NCI-H2196 (cell line): ENCODE results near the gene EWSR1.
A peak's percentile ranks its signal among the peaks of the same experiment; 100 is the strongest.

Experiments used
- DNase-seq: peaks from one replicate; lab custom pipeline; 2025; ENCODE audit not compliant: unreplicated experiment; lab: John Stamatoyannopoulos, UW

EWSR1 gene

GRCh38 chr22:29302681-29303465 is 34.8 kb downstream of the EWSR1 start:
- peak; percentile 2 for DNase-seq

GRCh38 chr22:29305836-29306174 is 37.7 kb downstream of the EWSR1 start:
- no peak for DNase-seq

- DNase-seq, result peak; percentile 54
Measured at GRCh38 chr22:29306175-29306834, 38.2 kb downstream of the EWSR1 start, which contains the start of gene GAS2L1. GAS2L1 (plus strand) TSS chr22:29306650; CDS start chr22:29308106, 1,456 bp downstream.

- DNase-seq, result peak; percentile 59
Measured at GRCh38 chr22:29306835-29307595, 38.9 kb downstream of the EWSR1 start.

- no peak for DNase-seq
Measured at GRCh38 chr22:29307596-29308147, 39.6 kb downstream of the EWSR1 start.

GRCh38 chr22:29308148-29308790 is 40.2 kb downstream of the EWSR1 start:
- DNase-seq, result no peak

- DNase-seq, result no peak
Measured at GRCh38 chr22:29308791-29309262, 40.8 kb downstream of the EWSR1 start.

GRCh38 chr22:29309332-29310064 is 41.4 kb downstream of the EWSR1 start:
- no peak for DNase-seq

GRCh38 chr22:29310065-29310862 is 42.2 kb downstream of the EWSR1 start:
- DNase-seq, result no peak

- peak; percentile 74 for DNase-seq
Measured at GRCh38 chr22:29310863-29311339, 42.8 kb downstream of the EWSR1 start.

GRCh38 chr22:29311464-29312217 is 43.6 kb downstream of the EWSR1 start:
- no peak for DNase-seq

- no peak for DNase-seq
Measured at GRCh38 chr22:29312218-29313125, 44.4 kb downstream of the EWSR1 start.

- DNase-seq, result no peak
Measured at GRCh38 chr22:29313126-29313575, 45.1 kb downstream of the EWSR1 start.

- DNase-seq, result peak; percentile 36
Measured at GRCh38 chr22:29313576-29314466, 45.8 kb downstream of the EWSR1 start.

GRCh38 chr22:29314537-29315285 is 46.6 kb downstream of the EWSR1 start:
- DNase-seq, result no peak
